H4 (cell line): ENCODE results near the gene RIMKLB. TPM values are rescaled to one million over a fixed set of nuclear protein-coding genes. Genes with fewer than 3 reads are reported as not detected.

Source experiments
- DNase-seq: peaks from one replicate; pipeline ENCODE4 v3.0.0-alpha.2; 2015; ENCODE audit warnings: low spot score
- total RNA-seq: library from RNA; depleted of rRNA; stranded (reverse); fragments of >200 nt; shearing (Covaris generic); gene quantifications from 2 replicates; pipeline ENCODE4 v1.2.3, GENCODE V29; 2014; rRNA removed

Gene RIMKLB, protein sequence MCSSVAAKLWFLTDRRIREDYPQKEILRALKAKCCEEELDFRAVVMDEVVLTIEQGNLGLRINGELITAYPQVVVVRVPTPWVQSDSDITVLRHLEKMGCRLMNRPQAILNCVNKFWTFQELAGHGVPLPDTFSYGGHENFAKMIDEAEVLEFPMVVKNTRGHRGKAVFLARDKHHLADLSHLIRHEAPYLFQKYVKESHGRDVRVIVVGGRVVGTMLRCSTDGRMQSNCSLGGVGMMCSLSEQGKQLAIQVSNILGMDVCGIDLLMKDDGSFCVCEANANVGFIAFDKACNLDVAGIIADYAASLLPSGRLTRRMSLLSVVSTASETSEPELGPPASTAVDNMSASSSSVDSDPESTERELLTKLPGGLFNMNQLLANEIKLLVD
- 15.9 and 18.6 TPM in 2 replicates for total RNA-seq

DNA sequence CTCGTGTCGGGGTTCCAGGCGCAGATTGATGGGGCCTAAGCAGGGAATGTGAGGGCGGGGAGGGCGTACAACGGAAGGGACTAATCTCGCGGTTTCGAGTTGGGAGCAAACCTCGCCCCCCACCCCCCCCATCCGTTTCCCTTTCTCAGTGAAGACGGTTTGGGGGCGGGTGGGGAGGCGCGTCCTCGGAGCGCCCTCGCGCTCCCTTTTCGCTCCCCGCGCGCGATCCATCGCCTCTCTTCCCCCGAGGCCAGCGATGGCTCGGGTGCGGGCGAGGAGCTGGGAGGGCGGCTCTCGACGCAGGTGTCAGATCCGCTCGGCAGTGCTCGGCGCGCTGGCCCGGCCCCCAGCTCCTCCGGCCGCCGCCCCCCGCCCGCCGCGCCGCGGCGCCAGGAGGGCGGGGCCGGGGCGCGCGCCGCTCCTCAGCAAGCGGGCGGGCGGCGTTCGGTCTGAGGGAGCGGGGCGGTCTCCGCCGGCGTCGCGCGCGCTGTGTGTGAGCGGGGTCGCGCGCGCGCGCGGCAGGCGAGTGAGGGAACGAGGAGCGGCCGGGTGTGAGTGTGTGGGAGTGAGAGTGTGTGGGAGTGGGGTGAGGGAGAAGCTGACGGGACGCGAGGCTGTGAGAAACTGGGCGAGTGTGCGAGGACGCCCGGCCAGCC is at the start of gene RIMKLB:
Gene RIMKLB, plus strand, starts transcription at position 516 of the 656 bp plus-strand sequence. CDS start 15,876 bp downstream, outside the sequence.
- DNase-seq = peak; percentile 69

DNA sequence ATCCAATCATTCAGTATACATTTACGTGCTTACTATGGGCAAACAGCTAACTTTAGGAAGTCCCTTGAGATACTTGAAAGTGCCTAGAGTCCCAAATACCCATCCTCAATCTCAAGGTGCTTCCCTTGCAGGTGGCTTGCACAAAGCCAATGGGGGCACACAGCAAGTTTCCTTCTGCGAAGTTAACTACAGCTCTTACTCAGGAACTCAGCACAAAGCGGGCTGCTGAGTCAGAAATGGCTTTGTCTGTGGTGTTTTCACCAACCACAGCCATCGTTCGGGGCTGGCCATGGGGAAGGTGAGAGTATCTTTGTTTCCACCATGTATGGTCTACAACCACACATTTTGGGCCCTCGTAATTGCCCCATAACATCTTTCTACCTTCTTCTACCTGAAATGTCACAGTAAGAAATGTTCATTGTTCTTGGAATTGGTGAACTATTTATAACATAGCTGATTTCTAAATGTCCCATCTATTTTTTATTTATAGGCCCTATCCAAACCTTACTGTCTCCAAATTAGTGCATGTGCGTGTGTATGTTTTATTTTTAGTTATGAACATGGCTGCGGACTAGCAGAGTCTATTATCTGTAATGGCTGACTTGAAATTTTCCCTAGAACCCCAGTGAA is 49.1 kb upstream of the RIMKLB start:
- DNase-seq = no peak

DNA sequence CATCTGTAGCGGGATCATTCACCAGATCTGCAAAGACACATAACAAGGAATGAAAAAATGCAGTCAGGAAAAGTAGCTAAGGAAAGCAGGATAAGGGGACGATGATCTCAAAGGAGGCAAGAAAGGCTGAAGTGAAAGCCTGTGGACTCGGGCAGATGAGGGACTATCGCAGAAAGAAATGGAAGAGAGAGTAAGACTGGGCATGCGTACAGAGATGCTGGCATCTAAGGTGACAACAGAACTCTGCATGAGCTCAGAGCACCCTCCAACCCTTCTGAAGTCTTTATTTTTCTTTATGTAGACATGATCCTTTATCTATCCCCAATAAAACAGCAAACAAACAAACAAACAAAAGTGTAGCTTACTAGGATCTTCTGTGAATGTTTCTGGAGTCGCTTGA is 42.4 kb upstream of the RIMKLB start:
- DNase-seq = no peak

DNA sequence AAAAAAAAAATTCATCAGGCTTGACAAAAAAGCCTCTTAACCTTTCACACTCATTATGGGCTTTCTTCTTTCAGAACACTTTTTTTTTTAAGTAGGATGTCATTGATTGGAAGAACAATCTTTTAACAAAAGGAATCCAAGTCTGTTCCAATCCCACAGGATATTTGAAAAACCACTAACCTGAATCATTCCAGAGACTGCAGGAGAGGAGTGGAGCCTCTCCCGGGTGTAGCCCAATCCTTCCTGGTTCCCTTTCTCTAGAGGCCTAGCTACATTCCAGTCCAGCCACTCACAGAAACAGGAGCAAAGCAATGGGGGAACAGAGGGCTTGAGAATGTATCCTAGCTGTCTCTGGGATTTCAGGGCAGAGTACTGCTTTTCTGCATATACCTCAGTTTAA is 39.4 kb upstream of the RIMKLB start:
- DNase-seq = peak; percentile 27

DNA sequence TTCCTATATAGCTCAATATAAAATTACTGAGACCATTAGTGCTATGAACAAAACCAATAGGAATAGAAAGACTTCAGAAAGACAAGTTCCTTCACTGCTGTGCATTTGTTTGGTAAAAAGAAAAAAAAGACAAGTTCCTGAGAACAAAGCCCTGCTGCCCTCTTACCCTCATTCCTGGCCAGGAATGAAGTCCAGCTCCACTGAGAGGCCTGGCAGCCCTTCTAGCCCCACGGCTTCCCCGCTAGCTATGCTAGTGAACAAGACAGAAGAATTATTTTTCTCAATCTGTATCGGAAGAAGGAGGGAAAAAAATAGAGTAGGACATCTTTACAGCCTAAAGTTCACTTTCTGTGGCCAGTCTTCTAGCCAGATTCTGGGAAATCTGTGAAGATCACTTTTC is 36.8 kb upstream of the RIMKLB start:
- no peak for DNase-seq

DNA sequence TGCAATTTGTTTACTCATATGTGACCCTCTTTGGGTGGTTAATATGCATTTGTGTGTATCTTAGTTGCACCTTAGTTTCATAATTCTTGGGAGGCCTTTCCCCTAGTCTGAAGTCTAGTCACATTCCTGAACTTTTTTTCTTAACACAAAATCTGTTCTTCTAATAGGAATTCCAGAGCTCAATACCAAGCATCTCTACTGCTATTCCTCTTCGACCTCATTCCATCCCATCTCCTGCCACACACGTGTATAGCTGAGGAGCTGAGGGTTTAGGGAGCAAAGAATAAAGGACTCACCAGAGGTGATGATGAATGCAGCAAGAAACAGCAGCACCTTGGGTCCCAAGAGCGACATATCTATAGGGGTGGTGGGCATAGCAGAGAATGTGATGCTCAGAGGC is 36.0 kb upstream of the RIMKLB start:
- DNase-seq = no peak

DNA sequence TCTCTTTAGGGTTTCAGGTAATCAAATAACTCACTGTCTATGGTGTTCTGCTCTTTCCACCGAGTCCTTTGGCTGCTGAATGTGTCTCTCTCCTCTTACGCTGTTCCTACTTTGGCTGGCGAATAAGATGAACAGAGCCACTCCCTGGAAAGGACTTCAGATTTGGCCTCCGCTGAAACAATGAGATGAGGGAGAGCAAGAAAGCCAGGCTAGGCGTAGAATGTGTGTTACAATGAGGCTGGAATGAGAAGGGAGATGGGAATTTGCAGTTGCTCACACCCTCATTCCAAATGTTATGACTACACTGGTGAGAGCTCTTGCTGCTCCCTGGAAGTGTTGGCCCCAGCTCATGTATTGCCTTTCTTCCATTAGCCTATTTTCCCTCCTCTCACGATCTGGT is 35.2 kb upstream of the RIMKLB start, which contains the start of gene MFAP5:
Gene MFAP5, minus strand, starts transcription at position 234 of the 400 bp plus-strand sequence. CDS start 722 bp downstream, outside the sequence.
- no peak for DNase-seq

DNA sequence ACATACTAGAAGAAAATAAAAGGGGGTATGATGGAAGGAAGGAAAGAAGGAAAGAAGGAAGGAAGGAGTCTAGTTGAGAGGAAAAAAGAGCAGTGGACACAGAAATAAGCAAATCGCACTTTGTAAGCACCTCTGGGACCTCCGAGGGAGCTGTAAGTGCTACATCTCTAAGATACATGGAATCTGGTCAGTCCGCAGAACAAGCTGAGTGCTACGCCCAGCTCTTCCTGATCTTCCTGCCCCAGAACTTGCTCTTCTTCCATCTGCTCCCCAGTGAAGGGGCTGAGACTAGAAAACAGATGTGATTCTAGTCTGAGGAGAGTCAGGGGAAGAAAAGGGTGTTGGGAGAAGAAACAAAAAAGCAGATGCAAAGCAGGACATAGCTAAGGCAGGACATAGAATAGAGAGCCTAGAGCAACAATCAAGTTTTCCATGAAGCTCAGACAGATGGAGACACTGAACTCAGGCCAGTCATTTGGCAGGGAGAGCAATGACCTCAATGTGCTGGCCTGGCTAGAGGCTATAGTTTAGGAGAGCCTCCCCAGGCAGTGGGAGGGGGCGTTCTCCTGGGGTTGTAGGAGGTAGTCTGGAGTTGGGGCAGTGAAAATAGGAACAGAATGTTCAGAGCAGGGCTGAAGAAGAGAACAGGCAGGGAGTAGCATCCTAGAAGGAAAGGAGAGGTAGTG is 33.4 kb upstream of the RIMKLB start:
- no peak for DNase-seq

DNA sequence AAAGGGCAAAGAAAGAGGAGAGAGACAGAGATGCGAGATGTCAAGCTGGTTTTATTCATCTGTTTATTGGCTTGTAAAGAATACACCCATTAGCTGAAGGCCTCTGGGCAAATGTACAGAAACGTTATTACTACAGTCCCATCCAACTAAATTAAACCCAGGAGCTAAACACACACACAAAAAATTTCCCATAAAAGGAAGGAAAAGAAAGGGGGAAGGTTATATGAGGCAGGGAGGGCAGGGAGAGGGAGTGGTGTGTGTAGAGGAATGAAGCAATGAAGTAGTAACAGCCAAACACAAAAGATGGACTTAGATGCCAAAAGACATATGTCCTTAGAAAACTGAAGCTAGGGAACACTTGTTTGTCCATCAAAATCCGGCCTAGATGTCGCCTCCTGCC is 32.0 kb upstream of the RIMKLB start:
- no peak for DNase-seq

DNA sequence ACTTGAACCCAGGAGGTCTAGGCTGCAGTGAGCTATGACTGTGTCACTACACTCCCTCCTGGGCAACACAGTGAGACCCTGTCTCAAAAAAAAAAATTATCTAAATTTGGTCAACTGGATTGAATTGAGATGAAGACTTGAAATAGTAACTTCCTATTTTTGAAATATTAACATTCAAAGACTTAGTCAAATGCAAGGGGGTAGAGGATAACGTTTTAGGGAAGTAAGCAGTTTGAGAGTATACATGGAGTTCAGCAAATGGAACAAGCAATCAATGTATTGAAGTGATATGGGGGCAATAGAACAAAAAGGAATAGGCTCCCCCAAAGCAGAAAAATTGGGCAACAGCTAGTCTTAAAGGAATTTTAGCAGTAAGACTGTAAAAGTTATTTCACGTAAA is 30.5 kb upstream of the RIMKLB start:
- no peak for DNase-seq

DNA sequence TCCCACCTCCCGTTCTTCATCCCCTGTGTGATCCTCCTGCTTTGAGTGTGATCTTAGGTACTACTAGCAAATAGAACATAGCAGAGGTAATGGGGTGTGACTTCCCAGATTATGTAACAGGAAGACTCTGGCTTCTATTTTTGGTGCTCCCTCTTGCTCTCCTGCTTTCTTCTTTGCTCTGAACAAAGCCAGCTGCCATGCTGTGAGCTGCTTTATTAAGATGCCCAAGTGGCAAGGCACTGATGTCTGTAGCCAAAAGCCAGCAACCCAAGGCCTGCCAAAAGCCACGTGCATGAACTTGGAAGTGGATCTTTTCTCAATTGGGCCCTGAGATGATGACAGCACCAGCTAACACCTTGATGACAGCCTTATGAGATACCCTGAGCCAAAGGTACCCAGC is 29.4 kb upstream of the RIMKLB start:
- no peak for DNase-seq

DNA sequence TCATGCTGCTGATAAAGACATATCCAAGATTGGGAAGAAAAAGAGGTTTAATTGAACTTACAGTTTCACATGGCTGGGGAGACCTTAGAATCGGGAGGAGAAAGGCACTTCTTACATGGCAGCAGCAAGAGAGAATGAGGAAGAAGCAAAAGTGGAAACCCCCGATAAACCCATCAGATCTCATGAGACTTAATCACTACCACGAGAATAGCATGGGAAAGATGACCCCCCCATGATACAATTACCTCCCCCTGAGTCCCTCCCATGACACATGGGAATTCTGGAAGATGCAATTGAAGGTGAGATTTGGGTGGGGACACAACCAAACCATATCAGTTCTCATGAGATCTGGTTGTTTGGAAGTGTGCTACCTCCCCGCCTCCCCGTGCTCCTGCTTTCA is 25.4 kb upstream of the RIMKLB start:
- DNase-seq = no peak

DNA sequence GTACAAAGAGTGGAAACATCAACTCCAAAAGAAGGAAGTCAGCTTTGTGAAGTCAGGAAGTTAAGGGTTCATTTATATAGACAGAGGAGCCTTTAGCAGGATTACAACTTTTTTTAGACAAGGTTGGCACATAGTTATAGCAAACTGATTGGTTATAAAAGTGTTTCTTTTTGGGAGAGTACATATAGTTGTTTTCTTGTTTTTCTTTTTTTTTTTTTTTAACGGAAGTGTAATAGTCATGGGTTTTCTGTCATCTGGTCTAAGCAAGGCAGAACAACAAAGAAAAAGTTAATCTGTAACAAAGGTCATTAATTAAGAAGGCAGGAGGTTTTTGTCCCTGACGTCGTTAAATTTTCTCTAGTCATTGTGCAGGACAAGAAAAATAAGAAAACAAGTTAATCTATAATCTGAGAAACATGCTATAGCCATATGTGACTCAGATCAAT is 22.2 kb upstream of the RIMKLB start:
- DNase-seq = no peak

DNA sequence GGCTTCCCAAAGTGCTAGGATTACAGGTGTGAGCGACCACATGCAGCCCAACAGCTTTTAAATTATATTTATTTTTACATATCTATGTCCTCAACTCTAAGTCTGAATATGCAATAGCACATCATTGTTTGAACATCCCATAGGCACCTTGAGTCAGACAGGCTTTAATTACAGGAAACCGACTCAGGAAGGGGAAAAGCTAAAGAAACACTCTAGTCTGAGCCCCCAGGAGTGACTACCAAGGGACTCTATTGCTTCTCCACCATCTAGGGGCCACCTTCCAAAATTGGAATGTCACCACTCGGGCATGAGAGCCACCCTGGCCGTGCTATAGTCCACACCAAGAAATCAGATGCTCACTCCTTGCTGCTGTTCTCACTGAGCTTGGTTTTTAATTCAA is 21.1 kb upstream of the RIMKLB start:
- DNase-seq = no peak

DNA sequence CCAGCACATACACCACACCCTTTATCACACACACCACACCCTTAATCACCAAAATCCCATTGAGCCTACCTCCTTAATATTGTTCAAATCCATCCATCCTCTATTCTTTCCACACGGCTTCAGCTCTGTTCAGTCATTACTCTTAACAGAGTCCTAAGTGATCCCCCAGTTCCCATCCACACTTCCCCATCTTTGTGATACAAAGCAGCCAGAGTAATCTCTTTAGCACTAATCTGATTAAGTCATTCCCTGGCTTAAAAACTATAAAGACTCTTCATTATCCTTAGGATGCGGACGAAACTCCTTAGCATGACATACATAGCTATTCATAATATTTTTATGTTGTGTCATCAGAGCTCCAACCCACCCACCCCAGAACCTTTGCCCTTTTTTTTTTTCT is 20.4 kb upstream of the RIMKLB start:
- DNase-seq = no peak

DNA sequence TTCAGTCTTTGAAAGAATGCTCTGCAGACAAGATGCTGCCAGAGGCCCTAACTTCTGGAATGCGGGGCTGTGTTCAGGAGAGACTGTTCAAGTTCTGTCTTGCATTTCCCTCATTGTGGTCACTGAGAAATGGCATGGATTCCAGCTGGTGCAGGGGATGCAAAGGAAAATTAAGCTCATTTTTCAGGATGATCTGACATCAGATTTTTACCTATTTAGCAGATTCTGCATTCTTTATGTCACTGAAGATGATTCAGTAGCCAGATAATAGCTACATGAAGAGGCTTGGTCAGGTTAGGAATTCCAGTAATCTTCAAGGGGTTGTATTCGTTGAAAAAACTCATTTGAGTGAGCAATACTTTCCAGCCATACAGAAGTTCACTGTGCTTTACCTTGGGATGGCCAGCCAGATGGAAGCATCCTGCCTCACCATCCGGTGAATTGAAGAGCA is 19.1 kb upstream of the RIMKLB start:
- DNase-seq = no peak

DNA sequence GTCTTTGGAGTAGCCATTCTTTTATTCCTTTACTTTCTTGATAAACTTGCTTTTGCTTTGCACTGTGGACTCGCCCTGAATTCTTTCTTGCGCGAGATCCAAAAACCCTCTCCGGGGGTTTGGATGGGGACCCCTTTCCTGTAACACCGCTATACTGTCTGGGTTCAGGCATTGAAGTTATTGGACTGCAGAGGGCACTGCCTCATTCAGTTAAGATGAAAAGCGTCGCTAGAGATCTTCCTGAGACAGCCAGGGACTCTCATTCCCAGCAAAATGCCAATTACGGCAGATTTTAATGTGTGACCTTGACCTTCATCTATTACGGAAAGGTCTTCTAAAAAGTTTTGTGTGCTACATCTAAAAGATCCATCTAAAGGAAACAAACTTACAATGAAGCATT is 17.3 kb upstream of the RIMKLB start:
- no peak for DNase-seq

DNA sequence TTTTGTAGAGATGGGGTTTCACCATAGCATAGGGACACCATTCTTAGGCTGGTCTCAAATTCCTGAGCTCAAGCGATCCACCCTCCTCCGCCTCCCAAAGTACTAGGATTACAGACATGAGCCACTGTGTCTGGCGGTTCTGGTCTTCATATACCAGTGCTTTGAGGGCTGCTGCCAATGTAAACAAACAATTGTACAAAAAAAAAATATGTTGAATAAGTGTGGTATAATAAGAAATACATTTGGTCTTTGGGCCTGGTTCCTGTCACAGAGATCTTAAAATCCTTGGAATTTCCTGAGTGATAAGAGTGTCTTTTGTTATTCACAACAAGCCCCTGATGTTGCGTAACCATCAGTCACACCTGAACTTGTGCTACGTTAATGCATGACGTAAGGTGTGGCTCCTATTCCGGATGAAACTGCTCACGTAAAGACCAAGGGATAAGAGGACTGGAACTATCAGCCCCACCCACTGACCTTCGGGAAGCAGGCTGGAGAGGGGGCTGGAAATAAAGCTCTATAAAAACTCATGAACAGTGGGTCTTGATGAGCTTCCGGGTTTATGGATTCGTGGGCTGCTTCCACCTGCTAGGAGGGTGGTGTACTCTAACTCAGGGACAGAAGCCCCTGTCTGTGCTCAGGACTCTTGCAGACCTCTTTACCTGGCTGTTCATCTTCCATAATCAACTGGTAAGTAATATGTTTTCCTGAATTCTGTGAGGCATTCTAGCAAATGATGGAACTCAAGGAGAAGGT is 16.5 kb upstream of the RIMKLB start:
- DNase-seq = peak; percentile 77

DNA sequence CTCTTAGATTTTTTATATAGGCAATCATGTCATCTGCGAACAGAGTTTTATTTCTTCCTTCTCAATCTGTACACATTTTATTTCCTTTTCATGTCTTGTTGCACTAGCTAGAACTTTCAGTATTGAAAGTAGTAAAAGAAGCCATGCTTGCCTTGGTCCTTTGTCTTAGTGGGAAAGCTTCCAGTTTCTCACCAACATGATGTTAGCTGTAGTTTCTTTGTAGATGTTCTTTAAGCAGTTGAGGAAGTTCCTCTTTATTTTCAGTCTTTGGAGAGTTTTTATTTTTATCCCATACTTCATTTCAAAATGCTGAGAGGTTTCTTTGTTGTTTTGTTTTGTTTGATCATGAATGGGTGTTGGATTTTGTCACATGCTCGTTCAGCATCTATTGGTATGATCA is 12.7 kb upstream of the RIMKLB start:
- no peak for DNase-seq

DNA sequence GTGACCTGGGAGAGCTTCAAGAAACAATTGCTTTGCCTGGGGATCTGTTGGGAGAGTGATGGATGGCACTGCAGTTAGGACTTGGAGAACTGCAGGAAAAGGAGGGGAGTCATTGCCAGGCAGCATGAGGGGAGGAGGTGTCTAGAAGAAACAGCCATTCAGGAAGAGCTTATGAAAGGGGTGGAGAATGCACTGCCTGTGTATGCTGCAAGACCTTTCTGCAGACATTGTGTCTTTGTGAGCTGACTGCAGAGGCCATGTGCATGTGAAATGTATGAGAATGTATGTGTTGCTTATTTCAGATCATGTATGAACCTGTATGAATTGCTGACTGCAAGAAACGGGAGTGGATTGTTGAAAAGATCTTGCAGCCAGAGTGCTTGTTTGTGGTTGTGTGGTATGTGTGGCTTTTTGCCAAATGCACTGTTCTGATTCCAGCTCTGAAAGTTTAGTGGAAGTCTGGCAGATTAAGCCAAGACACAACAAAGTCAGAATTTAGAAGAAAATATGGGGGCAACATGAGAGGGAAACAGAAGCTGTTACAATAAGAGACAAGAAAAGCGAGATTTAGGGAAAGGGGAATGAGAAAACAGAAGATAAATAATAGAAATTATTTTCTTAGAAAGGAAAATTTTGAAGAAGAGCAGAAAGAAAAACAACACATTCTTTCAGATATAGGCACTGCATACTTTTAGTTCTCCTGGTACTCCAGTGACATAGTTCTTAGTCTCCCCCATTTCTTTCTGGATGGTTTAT is 9.8 kb upstream of the RIMKLB start:
- DNase-seq = peak; percentile 95

DNA sequence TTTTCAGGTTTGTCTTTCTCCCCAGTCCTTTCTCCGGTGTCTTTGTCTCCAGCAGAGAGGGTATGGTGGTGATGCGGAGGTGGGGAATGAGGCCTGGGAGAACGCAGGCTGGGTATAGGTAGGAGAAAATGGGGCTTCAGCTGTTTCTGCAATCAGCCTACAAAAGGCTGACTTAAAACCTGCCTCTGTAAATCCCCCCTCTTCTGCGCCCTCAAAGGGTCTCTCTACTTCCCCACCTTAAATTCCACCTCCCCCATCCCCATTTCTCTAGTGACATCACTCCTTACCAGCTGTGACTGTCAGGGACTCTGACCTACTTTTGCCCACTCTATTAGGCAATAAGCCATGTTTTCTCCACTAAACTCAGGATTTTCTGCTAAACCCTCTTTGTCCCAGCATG is 8.1 kb upstream of the RIMKLB start:
- DNase-seq = no peak
